ENCODE data around the gene CXXC5. TPM values are rescaled to one million over a fixed set of nuclear protein-coding genes. Genes with fewer than 3 reads are reported as not detected.
A peak's percentile ranks its signal among the peaks of the same experiment; 100 is the strongest.

The CXXC5 gene
- total RNA-seq, 1 donor from 2014 or later, result 246 TPM

- no peak for DNase-seq (ENCODE audit: low read depth)
Observed at GRCh38 chr5:139664086-139664693, 16.0 kb downstream of the CXXC5 start.

- DNase-seq (ENCODE audit: low read depth), result no peak
Observed at GRCh38 chr5:139664727-139665351, 16.7 kb downstream of the CXXC5 start.

- DNase-seq (ENCODE audit: low read depth), result no peak
Observed at GRCh38 chr5:139665626-139666025, 17.5 kb downstream of the CXXC5 start.

GRCh38 chr5:139666551-139666950 lies 18.4 kb downstream of the CXXC5 start:
- DNase-seq (ENCODE audit: low read depth), result no peak

GRCh38 chr5:139667001-139667729 lies 19.0 kb downstream of the CXXC5 start:
- no peak for DNase-seq (ENCODE audit: low read depth)

- peak; percentile 59 for DNase-seq (ENCODE audit: low read depth)
Observed at GRCh38 chr5:139667730-139668063, 19.5 kb downstream of the CXXC5 start.

- DNase-seq (ENCODE audit: low read depth), result peak; percentile 56
Observed at GRCh38 chr5:139668064-139668880, 20.1 kb downstream of the CXXC5 start.

GRCh38 chr5:139668924-139669661 lies 20.9 kb downstream of the CXXC5 start:
- DNase-seq (ENCODE audit: low read depth), result no peak

GRCh38 chr5:139669662-139670368 lies 21.7 kb downstream of the CXXC5 start:
- no peak for DNase-seq (ENCODE audit: low read depth)

- DNase-seq (ENCODE audit: low read depth), result no peak
Observed at GRCh38 chr5:139670369-139671095, 22.4 kb downstream of the CXXC5 start.

GRCh38 chr5:139671096-139671841 lies 23.1 kb downstream of the CXXC5 start:
- DNase-seq (ENCODE audit: low read depth), result peak; percentile 83

- peak; percentile 72 for DNase-seq (ENCODE audit: low read depth)
Observed at GRCh38 chr5:139675213-139675612, 27.1 kb downstream of the CXXC5 start.

GRCh38 chr5:139675825-139676224 lies 27.7 kb downstream of the CXXC5 start:
- DNase-seq (ENCODE audit: low read depth), result no peak

GRCh38 chr5:139676406-139676805 lies 28.3 kb downstream of the CXXC5 start:
- no peak for DNase-seq (ENCODE audit: low read depth)

GRCh38 chr5:139676951-139677735 lies 29.0 kb downstream of the CXXC5 start:
- DNase-seq (ENCODE audit: low read depth), result no peak

- DNase-seq (ENCODE audit: low read depth), result no peak
Observed at GRCh38 chr5:139677736-139678613, 29.8 kb downstream of the CXXC5 start.
